Gastrocnemius medialis (tissue), 4 donors: ENCODE measurements around the gene WNK2.

Source experiments
- POLR2A ChIP-seq, 2 donors: fragments of 450-650 bp; IDR thresholded peaks; one replicate each; pipeline ENCODE4 v1.6.1; 2017; ENCODE audit warnings: antibody characterized with exemption in 2 of 2, mild to moderate bottlenecking in 2 of 2, moderate library complexity in 2 of 2
- TF ChIP-seq, protein P1 (sequence below), 5 experiments: fragments of 450-650 bp in 3 of 5; fragments of 200-600 bp in 2 of 5; sonication (generic) in 2 of 5; IDR thresholded peaks in 4 of 5; conservative IDR thresholded peaks in 1 of 5; 1 replicate in 4 of 5; 2 replicates in 1 of 5; pipeline ENCODE4 v1.5.1; 2016 to 2019; ENCODE audit warnings: antibody characterized with exemption in 5 of 5, mild to moderate bottlenecking in 3 of 5, moderate library complexity in 3 of 5

DNA sequence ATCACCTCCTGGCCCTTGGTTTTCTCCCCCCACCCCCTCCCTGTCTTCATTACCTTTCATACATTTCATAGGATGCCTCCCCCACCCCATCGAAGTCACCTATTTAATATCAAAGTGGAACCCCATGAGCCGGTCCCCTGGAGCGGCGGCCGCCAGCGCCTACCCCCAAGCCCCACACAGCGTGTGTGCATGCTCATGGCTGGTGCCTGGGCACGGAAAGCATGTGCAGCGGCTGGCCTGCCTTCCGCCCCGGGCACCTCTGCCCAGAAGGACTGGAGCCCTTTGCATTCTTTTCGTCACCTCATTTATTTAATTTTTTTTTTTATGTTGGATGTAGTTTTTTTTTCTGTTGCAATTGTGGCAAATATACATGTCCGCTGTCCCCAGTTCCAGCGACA lies 116.2 kb downstream of the WNK2 start:
- TF ChIP-seq, protein P1, sequence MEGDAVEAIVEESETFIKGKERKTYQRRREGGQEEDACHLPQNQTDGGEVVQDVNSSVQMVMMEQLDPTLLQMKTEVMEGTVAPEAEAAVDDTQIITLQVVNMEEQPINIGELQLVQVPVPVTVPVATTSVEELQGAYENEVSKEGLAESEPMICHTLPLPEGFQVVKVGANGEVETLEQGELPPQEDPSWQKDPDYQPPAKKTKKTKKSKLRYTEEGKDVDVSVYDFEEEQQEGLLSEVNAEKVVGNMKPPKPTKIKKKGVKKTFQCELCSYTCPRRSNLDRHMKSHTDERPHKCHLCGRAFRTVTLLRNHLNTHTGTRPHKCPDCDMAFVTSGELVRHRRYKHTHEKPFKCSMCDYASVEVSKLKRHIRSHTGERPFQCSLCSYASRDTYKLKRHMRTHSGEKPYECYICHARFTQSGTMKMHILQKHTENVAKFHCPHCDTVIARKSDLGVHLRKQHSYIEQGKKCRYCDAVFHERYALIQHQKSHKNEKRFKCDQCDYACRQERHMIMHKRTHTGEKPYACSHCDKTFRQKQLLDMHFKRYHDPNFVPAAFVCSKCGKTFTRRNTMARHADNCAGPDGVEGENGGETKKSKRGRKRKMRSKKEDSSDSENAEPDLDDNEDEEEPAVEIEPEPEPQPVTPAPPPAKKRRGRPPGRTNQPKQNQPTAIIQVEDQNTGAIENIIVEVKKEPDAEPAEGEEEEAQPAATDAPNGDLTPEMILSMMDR (IDR thresholded peaks at IDR 0.05 in 4 of 5, conservative IDR thresholded peaks at IDR 0.05 in 1 of 5): no peak
- TF ChIP-seq POLR2A (IDR thresholded peaks at IDR 0.05): no peak
